ENCODE results near the gene SH3BP5L.
"Not testable (repeated sequence)": the region's sequence is repeated elsewhere in the genome, so short reads cannot be mapped to it uniquely, and the experiment has no call there.

Gene SH3BP5L

GRCh38 chr1:248850536-248851251 lies 25.0 kb upstream of the SH3BP5L start:
- no peak for DNase-seq

- DNase-seq, result no peak
These were observed 24.4 kb upstream of the SH3BP5L start for GRCh38 chr1:248850124-248850523.

- no peak for DNase-seq
These were observed 23.9 kb upstream of the SH3BP5L start for GRCh38 chr1:248849637-248850036.

GRCh38 chr1:248849152-248849551 lies 23.4 kb upstream of the SH3BP5L start:
- DNase-seq, result no peak

GRCh38 chr1:248848602-248849001 lies 22.9 kb upstream of the SH3BP5L start:
- DNase-seq, result no peak

GRCh38 chr1:248847956-248848561 lies 22.3 kb upstream of the SH3BP5L start:
- no peak for DNase-seq

- DNase-seq, result no peak
These were observed 21.7 kb upstream of the SH3BP5L start for GRCh38 chr1:248847181-248847955.

- no peak for DNase-seq
These were observed 18.8 kb upstream of the SH3BP5L start for GRCh38 chr1:248844526-248844925.

GRCh38 chr1:248843687-248844086 lies 18.0 kb upstream of the SH3BP5L start:
- no peak for DNase-seq

- no peak for DNase-seq
These were observed 17.1 kb upstream of the SH3BP5L start for GRCh38 chr1:248842781-248843331.

GRCh38 chr1:248841702-248842395 lies 16.1 kb upstream of the SH3BP5L start:
- DNase-seq, result peak; percentile 45

- DNase-seq, result no peak
These were observed 15.2 kb upstream of the SH3BP5L start for GRCh38 chr1:248840946-248841345.

GRCh38 chr1:248839168-248839555 lies 13.4 kb upstream of the SH3BP5L start:
- no peak for DNase-seq

- peak; percentile 75 for DNase-seq
These were observed 12.8 kb upstream of the SH3BP5L start for GRCh38 chr1:248838357-248839167.

- peak; percentile 95 for DNase-seq
These were observed 12.2 kb upstream of the SH3BP5L start, which contains the start of gene ZNF672 for GRCh38 chr1:248837781-248838356. Gene ZNF672 (plus strand): TSS chr1:248838224. CDS start chr1:248847275, 9,051 bp downstream.

GRCh38 chr1:248837045-248837780 lies 11.5 kb upstream of the SH3BP5L start:
- no peak for DNase-seq

GRCh38 chr1:248834343-248834940 lies 8.7 kb upstream of the SH3BP5L start:
- DNase-seq, result no peak

GRCh38 chr1:248831842-248832241 lies 6.1 kb upstream of the SH3BP5L start:
- no peak for DNase-seq

- not testable (repeated sequence) for DNase-seq
These were observed 5.0 kb upstream of the SH3BP5L start for GRCh38 chr1:248830718-248831017.

GRCh38 chr1:248828845-248829244 lies 3.1 kb upstream of the SH3BP5L start:
- DNase-seq, result no peak

GRCh38 chr1:248825573-248825908 lies 174 bp downstream of the SH3BP5L start:
- no peak for DNase-seq

Data from NCI-H446 treated with DMSO at 0.1 percent for 48 hours (cell line).